Effector memory CD4-positive, alpha-beta T cell (primary cell): ENCODE results near the gene GLYR1.

ENCODE experiments used
- DNase-seq, 3 donors: peaks; one replicate each; pipeline ENCODE4 v3.0.0-alpha.2; 2020
- H3K27ac ChIP-seq: 2 replicates; pipeline ENCODE4 v1.7.0; 2013; ENCODE audit warnings: mild to moderate bottlenecking, low read length, moderate library complexity; ENCODE audit not compliant: insufficient read depth, poor library complexity, severe bottlenecking
- H3K27me3 ChIP-seq: replicated peaks from 2 replicates; pipeline ENCODE4 v1.7.0; 2013; ENCODE audit warnings: mild to moderate bottlenecking, low read length; ENCODE audit not compliant: insufficient read depth, control insufficient read depth, poor library complexity, severe bottlenecking
- H3K36me3 ChIP-seq: 2 replicates; pipeline ENCODE4 v1.7.0; 2013; ENCODE audit warnings: mild to moderate bottlenecking, low read length, moderate library complexity; ENCODE audit not compliant: control insufficient read depth, insufficient read depth
- H3K4me1 ChIP-seq: 2 replicates; pipeline ENCODE4 v1.7.0; 2013; ENCODE audit warnings: low read length, mild to moderate bottlenecking; ENCODE audit not compliant: control insufficient read depth, insufficient read depth, poor library complexity, severe bottlenecking
- H3K4me3 ChIP-seq: 2 replicates; pipeline ENCODE4 v1.7.0; 2013; ENCODE audit warnings: low read length, low read depth, mild to moderate bottlenecking; ENCODE audit not compliant: insufficient read depth, poor library complexity, severe bottlenecking
- H3K9me3 ChIP-seq: 2 replicates; pipeline ENCODE4 v1.7.0; 2013; ENCODE audit warnings: mild to moderate bottlenecking, low read length, moderate library complexity; ENCODE audit not compliant: control insufficient read depth

GLYR1 gene

GRCh38 chr16:4813251-4814003 lies 33.7 kb downstream of the GLYR1 start:
- Histone ChIP-seq H3K4me3 (no peak overlapping the region), H3K27ac (no peak overlapping the region), H3K36me3 (peaks cover 47% of the 10 kb centered on the region), H3K27me3 (no peaks in the 10 kb centered on the region), H3K9me3 (no peaks in the 10 kb centered on the region), H3K4me1 (no peaks in the 10 kb centered on the region)
- no peak for DNase-seq

- DNase-seq = no peak
- Histone ChIP-seq H3K36me3 (peaks cover 38% of the 10 kb centered on the region), H3K27ac (no peak overlapping the region), H3K4me1 (no peaks in the 10 kb centered on the region), H3K27me3 (no peaks in the 10 kb centered on the region), H3K9me3 (no peaks in the 10 kb centered on the region), H3K4me3 (no peak overlapping the region)
Measured at GRCh38 chr16:4811773-4812172, 35.3 kb downstream of the GLYR1 start.

- H3K27me3 ChIP-seq = no peaks in the 10 kb centered on the region
- no peak for DNase-seq
- peaks cover 36% of the 10 kb centered on the region for H3K36me3 ChIP-seq
- no peak overlapping the region for H3K27ac ChIP-seq
- H3K4me3 ChIP-seq = no peak overlapping the region
- no peaks in the 10 kb centered on the region for H3K9me3 ChIP-seq
- no peaks in the 10 kb centered on the region for H3K4me1 ChIP-seq
Measured at GRCh38 chr16:4811242-4811641, 35.8 kb downstream of the GLYR1 start.

DNA sequence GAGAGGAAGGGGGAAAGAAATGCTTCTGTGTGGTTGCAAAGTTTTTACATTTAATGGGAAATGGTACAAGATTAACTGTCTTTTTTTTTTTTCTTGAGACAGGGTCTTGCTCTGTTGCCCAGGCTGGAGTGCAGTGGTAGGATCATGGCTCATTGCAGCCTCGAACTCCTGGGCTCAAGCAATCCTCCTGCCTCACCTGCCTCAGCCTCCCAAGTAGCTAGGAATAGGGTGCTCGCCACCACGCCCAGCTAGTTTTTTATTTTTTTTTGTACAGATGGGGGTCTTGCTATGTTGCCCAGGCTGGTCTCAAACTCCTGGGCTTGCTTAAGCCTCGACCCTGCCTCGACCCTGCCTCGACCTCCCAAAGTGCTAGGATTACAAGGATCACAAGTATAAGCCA lies 40.8 kb downstream of the GLYR1 start:
- Histone ChIP-seq H3K4me1 (peaks cover 6% of the 10 kb centered on the region), H3K27me3 (no peaks in the 10 kb centered on the region), H3K4me3 (no peak overlapping the region), H3K9me3 (no peaks in the 10 kb centered on the region), H3K36me3 (peaks cover 6% of the 10 kb centered on the region), H3K27ac (no peak overlapping the region)
- no peak for DNase-seq

DNA sequence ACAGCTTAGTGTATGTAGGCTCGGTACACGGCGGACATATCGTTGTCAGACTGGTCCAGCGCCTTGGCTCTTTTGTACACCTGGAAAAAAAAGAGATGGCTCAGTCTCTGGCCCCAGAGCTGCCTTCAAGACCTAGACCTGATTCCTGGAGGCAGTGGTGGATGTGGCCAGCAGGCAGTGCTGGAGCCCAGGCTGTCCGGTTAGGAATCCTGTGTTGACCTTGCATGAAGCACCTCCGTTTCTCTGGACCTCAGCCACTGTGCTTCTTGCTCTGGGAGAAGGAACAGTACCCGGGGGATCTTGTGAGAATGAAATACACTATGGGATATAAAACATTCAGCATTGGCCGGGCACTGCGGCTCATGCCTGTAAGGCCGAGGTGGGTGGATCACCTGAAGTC lies 41.9 kb downstream of the GLYR1 start:
- H3K9me3 ChIP-seq = no peaks in the 10 kb centered on the region
- H3K4me3 ChIP-seq = no peak overlapping the region
- DNase-seq = no peak
- no peaks in the 10 kb centered on the region for H3K27me3 ChIP-seq
- peaks cover 3% of the 10 kb centered on the region for H3K36me3 ChIP-seq
- H3K4me1 ChIP-seq = peaks cover 8% of the 10 kb centered on the region
- no peak overlapping the region for H3K27ac ChIP-seq

GRCh38 chr16:4803898-4804762 lies 43.0 kb downstream of the GLYR1 start:
- Histone ChIP-seq H3K36me3 (no peaks in the 10 kb centered on the region), H3K27me3 (no peaks in the 10 kb centered on the region), H3K4me3 (no peak overlapping the region), H3K27ac (no peak overlapping the region), H3K4me1 (peaks cover 8% of the 10 kb centered on the region), H3K9me3 (no peaks in the 10 kb centered on the region)
- DNase-seq = no peak

GRCh38 chr16:4803401-4803844 lies 43.7 kb downstream of the GLYR1 start:
- no peaks in the 10 kb centered on the region for H3K27me3 ChIP-seq
- H3K4me3 ChIP-seq = peak overlapping the region; percentile 88
- H3K9me3 ChIP-seq = no peaks in the 10 kb centered on the region
- H3K36me3 ChIP-seq = no peaks in the 10 kb centered on the region
- H3K4me1 ChIP-seq = peaks cover 8% of the 10 kb centered on the region
- no peak for DNase-seq
- H3K27ac ChIP-seq = no peak overlapping the region

DNA sequence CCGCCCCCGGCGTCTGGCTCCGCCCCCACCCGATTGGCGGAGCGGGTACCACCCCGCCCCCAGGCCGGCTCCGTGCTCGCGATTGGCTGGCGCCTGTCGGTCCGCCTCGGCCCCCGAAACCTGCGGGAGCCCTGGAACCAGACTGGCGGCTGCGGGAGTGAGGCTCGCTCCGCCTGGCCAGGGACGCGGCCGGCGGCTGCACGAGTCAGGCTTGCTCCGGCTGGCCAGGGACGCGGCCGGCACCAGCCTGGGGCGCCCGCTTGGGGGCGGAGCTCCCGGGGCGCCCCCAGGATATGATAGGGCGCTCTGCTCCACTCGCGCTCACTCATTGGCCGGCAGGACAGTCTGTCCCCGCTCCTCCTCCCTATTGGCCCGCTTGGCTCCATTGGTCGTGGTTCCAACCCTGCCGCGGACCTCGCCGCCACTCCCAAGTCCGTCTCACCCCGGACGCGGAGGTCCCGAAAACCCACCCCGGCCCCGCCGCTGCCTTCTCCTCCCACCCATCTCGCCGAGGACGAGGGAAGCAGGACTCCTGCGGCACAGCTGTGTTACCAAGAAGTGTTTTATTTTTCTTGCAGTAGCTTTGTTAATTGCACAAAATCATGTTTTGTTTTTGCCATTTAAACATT lies 44.3 kb downstream of the GLYR1 start:
- H3K9me3 ChIP-seq = no peaks in the 10 kb centered on the region
- no peaks in the 10 kb centered on the region for H3K27me3 ChIP-seq
- peak overlapping the region; percentile 82 for H3K27ac ChIP-seq
- H3K36me3 ChIP-seq = no peaks in the 10 kb centered on the region
- peak overlapping the region; percentile 88 for H3K4me3 ChIP-seq
- peaks cover 8% of the 10 kb centered on the region for H3K4me1 ChIP-seq
- peak; percentile 69 to 85 (median 83) for DNase-seq

DNA sequence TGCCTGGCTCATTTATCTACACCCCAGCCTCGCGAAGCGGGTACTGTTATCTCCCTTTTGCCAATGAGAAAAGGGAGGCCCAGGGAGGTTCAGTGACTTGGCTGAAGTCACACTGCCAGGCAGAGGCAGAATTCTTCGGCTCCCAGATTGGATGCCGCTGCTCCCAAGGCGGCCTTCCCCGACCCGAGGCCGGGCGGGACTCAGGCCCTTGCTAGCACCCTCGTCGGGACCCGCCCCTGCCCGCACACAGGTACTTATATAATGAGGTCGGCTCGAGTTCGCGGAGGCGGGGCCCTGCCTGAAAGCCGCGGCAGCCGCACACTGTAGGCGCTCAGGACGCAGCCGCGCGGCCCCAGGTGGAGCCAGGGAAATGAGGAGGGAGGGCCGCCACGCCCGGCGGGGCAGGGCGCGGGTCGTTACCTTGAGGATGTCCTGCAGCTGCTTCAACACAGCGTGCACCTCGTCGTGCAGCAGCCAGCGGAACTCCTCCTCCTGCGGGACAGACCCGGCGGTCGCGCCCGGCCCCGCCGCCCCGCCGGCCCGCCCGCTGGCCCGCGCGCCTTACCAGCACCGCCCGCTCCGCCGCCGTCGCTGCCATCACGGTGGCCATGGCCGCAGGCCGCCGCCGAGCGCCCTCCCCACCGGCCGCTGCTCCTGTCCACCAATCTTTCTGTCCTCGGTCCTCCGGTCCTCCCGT lies 45.0 kb downstream of the GLYR1 start, which contains the start of gene ROGDI:
ROGDI (minus strand) TSS at position 672 of the 697 bp plus-strand sequence; CDS start at position 610, 62 bp downstream.
- peak within 1 kb of the TSS; percentile 82 for H3K27ac ChIP-seq
- no peaks in the 10 kb centered on the region for H3K9me3 ChIP-seq
- H3K36me3 ChIP-seq = no peaks in the 10 kb centered on the region
- H3K4me1 ChIP-seq = peaks cover 8% of the 10 kb centered on the region
- peak within 1 kb of the TSS; percentile 88 for H3K4me3 ChIP-seq
- peak; percentile 81 to 86 (median 82) for DNase-seq
- H3K27me3 ChIP-seq = no peaks in the 10 kb centered on the region
